Loucy (cell line): ENCODE data around the gene AADACL4.

Experiments
- CTCF ChIP-seq: fragments of 200-600 bp; sonication (generic); conservative IDR thresholded peaks from 2 replicates; pipeline ENCODE4 v1.5.1; 2014; ENCODE audit warnings: mild to moderate bottlenecking, antibody characterized with exemption, low read length
- EZH2phosphoT487 ChIP-seq: fragments of 200-600 bp; IDR thresholded peaks from 2 replicates; pipeline ENCODE4 v1.6.1; 2018; ENCODE audit warnings: antibody characterized with exemption, mild to moderate bottlenecking, moderate library complexity, borderline replicate concordance

GRCh38 chr1:12669529-12670068 lies 25.7 kb downstream of the AADACL4 start:
- TF ChIP-seq CTCF (no peak), EZH2phosphoT487 (no peak)
